HG02798 (cell line): ENCODE measurements around the gene EPDR1.

Experiments
- ATAC-seq: cut with Tn5 transposase; IDR thresholded peaks from one replicate; pipeline ENCODE4 v1.9.1; 2021; ENCODE audit warnings: mild to moderate bottlenecking; ENCODE audit not compliant: unreplicated experiment, poor library complexity

Gene EPDR1

DNA sequence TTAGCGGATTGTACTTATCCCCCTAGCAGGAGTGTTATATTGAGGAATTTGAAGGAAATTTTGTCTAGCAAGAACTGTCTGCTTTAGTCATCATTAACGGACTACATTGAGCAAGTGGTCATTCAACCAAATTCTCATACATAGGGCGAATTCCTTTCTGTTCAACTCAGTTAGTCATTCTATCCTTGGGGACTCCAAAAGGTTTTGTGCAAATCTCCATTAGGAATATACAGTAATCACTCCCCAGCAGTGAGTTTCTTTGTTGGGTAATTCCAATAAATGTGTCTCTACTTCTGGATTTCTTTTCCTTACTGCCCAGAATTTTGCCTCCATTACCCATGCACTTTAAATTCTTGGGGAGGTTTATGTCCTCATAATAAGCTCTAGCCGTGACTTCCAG lies 51.1 kb downstream of the EPDR1 start:
- ATAC-seq: no peak

- ATAC-seq: no peak
Measured at GRCh38 chr7:37973915-37974314, 53.5 kb downstream of the EPDR1 start.

DNA sequence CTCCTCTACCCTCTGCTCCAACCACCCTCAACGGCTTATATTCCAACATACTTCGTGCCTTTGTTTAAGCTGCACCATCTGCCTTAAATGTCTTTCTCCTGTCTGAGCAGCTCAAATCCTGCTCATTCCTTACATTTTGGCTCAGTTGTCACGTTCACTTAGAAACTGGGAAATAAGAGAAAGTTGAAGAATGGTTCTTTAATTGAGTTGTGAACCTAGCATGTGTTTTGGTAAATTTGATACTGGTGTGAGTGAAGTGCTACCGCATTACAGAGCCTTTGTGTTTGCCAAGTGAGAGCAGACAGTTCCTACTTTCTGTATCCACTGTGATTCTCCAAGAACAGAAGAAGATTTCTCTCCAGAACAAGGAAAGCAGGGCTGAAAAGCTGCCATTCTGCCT lies 54.3 kb downstream of the EPDR1 start:
- ATAC-seq: no peak

DNA sequence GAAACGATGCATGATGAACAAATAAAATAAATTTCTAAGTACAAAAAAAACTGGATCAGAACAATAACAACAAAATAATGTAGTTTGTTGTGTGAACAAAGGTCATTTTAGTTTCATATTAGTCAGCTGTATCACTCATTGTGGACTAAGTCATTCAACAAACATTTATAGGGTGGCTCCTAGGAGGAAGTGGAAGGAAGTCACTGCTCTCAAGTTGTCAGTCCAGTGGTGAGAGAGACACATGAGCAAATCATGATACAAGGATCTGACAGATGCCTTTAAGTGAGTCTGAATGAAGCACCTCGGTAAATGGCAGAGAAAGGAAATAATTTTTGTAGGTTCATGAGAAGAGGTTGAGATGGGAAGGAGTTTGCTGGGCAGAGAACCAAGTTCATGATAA lies 56.8 kb downstream of the EPDR1 start:
- ATAC-seq: no peak

DNA sequence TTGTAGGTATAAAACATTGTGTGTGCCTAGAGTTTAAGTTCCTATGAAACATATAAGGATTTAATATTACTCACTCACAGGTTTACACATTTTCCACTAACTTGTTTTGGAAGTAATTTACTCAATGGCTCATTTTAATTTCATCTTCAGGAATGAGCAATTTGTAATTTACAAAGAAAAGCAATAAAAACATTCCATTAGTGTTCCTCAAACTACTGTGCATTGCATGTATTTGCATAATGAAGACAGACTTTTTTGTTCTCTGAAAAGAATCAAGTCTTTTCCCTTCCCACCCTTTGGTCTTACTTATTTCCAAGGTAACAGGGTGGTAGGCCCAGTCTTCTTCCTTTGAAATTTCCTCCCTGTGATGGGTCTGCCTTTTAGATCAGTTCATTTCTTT lies 61.2 kb downstream of the EPDR1 start:
- no peak for ATAC-seq

GRCh38 chr7:37982423-37982822 lies 62.0 kb downstream of the EPDR1 start:
- ATAC-seq: no peak

DNA sequence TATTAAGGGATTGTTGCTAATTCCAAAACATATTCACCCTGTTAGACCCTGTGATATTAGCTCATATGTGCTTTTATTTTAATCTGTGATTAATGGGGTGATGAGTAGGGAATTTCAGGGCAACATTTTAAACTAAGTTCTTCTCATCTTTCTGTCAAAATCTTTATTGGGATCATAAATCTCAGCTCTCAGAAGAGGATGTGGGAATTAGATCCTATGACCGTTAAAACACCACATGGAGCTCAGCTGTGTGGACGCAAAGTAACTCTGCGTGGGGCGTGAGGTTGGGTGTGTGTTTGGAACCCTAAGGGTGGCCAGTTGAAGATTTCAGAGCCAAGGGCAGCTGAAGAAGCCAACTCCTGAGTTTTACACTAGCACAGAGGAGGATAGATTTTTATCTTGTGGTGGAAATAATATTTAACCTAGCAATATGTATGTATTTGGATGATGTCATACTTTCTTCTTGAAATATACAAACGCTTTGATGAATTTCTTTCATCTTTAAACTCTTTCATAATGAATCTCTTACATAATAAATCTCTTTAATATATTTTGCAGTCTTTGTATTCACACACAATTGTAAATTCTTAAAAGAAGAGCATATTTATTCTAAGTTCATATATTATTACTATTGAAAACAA lies 64.4 kb downstream of the EPDR1 start:
- ATAC-seq: no peak

- ATAC-seq: no peak
Measured at GRCh38 chr7:37986908-37987330, 66.5 kb downstream of the EPDR1 start.

GRCh38 chr7:37987732-37988131 lies 67.3 kb downstream of the EPDR1 start:
- no peak for ATAC-seq

DNA sequence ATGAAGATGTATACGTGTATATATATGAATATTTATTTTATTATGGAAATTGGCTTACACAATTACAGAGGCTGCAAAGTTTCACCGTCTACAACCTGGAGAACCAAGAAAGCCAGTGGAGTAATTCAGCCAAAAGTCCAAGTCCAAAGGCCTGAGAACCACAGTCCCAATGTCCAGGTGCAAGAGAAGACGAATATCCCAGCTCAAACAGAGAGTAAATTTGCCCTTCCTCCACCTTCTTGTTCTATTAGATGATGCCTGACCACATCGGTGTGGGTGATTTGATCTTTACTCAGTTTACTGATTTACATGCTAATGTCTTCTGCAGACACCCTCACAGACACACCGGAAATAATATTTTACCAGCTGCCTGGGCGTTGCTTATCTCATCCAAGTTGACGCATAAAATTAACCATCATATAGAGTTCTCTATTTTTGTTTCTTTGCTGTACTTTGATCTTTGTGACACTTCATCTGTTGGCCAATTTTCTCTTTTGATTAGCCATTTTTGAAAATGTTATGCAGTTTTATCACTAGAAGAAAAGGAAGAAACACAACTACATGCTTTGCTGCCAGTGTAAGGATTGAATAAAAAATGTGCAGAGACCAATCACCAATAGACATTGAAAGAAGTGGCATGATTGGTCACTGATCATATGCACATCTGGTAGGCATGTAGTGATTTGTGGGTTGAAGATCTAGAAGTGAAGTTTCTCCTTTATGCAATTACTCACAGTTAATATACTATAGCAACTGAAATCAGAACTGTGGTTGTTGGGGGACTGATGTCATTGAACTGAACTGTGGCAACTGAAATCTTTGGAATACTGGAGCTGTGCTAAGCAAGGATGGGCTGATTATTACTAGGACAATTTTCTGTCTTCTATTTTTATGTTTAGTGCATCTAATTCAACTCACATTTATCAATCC lies 68.5 kb downstream of the EPDR1 start:
- ATAC-seq: no peak

GRCh38 chr7:37990337-37990736 lies 69.9 kb downstream of the EPDR1 start:
- ATAC-seq: no peak

- ATAC-seq: no peak
Measured at GRCh38 chr7:37993060-37993501, 72.6 kb downstream of the EPDR1 start.

DNA sequence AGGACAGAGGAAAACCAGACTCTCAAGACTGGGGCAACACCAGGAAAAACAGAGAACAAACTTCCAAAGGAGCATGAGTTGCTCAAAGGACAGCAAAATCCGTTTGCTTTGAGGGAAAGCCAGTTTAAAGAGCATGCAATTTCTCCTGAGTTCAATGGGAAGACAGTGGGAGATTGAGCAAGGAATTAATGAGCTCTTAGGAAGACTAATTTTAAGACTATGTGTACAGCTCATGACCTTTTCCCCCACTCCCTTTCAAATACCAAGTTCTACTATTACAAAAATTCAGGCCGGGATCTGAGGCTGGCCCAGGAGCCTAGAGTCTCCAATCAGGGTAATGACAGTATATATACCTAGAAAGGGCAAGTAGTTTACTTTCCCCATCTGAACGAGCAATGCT lies 79.2 kb downstream of the EPDR1 start:
- ATAC-seq: no peak

- no peak for ATAC-seq
Measured at GRCh38 chr7:38000272-38000671, 79.8 kb downstream of the EPDR1 start.
